HG02610 (cell line): ENCODE results near the gene RETREG2.

Experiments
- ATAC-seq: cut with Tn5 transposase; IDR thresholded peaks from one replicate; pipeline ENCODE4 v1.9.1; 2021; ENCODE audit warnings: mild to moderate bottlenecking, moderate library complexity; ENCODE audit not compliant: unreplicated experiment

The RETREG2 gene

DNA sequence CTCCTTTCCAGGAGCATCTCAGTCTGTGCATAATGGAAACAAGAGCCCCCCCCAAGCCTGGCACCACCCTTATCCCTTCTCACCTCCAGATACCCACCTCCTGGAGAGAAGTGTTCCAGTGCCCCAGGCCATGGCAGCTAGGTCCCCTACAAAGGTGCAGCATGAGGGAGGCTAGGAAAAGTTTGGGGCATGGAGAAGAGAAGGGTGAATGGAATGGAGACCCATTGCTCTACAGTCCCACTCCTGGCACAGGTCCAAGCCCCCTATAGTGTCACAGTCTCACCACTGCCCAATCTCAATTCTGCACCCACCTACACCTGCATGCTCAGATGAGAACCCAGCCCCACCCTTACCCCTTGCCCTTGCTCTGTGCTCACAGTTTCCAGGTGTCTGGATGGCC lies 9.1 kb upstream of the RETREG2 start:
- ATAC-seq: no peak

DNA sequence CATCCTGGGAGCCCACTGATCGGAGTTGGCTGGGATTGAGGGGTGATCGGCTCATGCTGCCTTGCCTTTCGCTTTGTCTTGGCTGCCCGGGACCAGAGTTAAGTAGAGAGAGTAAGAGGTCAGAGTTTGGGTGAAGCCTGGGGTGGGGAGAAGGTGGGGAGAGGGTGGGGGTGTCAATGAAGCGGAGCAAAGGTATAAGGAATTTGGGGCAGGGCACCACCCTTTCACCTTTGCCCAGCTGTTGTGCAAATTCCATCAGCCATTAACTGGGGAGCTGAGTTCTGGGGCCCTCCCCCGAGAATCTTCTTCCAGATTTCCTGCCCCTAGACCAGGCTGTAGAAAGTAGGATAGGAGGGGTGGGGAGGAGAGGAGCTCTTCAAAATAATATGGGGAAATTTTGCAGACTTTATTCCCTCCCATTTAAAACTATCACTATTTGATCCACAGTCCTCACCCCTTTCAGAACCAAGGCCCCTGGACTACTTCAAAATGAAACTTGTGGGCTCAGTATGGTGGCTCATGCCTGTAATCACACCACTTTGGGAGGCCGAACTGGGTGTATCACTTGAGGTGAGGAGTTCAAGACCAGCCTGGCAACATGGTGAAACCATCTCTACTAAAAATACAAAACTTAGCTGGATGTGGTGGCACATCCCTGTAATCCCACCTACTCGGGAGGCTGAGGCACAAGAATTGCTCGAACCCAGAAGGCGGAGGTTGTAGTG lies 8.0 kb upstream of the RETREG2 start, which contains the start of gene SLC23A3:
TSS of gene SLC23A3 (minus strand) at position 100 of the 725 bp plus-strand sequence. CDS start at position 55, 45 bp downstream.
- ATAC-seq: no peak

DNA sequence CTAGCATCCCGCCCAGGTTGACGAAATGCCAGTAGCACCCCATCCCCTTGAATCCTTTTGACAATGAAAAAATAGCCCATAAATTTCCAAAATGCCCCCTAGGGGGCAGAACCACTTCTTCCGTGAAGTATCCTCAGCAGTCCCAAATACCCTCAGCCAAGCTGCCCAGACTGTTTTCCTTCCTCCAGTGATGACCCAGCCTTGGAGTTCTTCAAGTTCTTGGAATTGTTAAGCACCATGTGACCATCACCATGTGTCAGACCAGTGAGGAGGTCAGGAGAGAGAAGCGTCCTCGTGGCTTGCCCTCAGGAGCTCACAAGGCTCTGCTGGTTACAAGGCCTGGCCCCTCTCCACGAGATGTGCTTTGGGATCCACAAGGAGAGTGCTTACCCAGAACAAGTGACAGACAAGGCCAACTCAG lies 6.8 kb upstream of the RETREG2 start:
- ATAC-seq: no peak

DNA sequence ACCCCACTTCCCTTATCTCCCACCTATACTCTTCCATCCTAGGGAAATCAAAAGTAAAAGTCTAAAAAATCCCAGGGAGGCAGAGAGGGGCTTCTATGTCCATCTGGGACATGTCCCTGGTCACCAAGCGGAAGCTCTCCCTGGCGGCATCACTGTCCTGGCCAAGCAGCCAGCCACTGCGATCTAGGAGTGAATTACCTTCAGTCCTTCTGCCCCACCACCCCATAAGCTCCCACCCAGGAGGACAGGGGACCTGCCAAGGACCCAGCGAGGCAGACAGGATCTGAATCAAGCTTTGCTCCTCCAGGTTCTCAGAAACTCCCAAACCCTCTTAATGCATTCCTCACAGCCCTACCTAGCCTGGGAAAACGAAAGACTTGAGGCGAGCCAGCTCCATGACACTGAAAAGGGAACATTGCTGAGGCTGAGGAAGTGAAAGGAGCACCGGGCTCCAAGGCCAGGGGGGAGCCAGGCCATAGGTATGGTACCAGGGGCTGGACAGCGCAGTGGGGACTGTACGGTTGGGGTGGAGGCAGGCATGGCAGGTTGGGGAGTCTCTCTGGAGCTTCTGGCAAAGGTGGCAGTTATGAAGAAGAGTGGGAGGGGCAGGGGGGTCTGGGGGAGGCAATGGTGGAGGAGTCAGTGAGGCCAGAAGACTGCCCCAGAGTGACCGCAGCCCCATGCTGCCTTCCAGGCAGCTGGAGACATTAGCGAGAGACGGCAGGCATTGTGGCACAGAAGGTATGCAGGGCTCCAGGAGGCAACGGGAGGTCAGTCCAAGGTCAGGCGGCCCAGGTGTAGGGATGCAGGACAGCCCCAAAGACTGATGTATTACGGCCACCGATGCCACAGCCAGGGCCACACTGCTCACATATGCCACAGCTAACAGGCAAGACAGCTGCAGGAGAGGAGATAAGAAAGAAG lies 5.6 kb upstream of the RETREG2 start:
- no peak for ATAC-seq

DNA sequence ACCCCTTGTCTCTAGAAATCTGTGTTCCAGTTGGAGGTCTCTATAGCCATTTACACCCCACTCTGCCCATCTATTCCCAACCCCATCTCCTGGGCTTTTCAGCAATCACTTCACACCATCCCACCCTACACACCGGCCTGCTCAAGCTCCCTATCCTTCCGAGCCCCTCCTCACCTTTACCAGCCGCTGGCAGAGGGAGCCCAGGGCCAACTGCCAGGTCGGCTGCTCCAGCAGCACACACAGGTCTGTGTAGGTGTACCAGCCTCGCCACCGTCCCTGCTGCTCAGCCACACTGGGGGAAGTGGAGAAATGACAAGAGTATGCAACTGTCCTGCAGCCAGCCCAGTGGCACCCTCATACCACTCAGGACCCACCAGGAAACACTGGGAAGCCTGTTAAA lies 4.9 kb upstream of the RETREG2 start:
- ATAC-seq: no peak

DNA sequence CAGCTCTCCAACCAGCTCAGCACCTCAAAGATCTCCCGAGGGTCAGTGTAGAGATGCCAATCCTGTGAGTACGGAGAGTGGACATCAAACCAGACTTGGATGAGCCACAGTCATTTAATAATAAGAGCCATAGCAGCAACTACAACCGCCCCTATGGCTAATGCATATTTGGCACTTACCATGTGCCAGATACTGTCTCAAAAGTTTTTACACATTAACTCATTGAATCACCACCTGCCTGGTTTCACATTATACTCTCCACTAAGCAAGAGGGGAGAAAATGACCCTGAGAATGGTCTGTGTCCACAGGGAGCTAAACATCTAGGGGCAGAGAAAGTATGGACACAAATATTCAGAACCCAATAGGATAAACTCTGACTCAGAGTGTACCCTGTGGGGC lies 3.9 kb upstream of the RETREG2 start:
- ATAC-seq: no peak

DNA sequence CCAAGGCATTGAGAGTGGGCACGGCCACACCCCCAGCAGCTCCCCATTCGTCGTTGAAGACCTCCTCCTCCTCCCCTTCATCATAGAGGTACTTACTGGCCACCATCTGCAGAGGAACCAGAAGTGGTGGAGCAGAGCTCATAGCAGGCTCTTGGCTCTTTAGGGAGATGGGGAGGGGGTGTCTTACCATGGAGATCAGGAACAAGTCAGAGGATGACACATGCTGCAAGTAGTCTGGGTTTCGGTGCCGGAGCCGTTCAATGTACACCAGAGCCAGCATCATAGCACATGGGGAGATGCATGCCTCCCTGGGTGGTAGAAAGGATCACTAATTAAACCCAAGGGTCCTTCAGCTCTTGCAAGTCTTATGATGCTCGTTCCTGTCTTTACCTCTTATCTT lies 3.3 kb upstream of the RETREG2 start:
- ATAC-seq: no peak

DNA sequence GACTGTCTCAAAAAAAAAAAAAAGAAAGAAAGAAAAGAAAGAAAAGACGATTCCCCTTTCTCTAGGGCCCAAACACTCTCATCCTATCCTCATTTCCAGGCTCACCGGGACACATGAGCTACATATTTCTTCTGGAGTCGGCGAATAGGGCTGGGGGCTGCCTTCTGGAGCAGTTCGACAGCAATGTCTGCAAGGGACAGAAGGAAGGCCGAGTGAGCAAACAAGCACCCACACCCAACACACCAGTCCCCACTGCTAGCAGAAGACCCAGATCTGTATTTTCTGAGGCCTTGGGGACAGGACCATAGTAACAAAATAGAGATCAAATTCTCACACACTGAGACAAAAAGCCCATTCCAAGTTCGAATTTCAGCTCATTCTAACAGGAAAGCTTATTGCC lies 2.6 kb upstream of the RETREG2 start:
- ATAC-seq: no peak

DNA sequence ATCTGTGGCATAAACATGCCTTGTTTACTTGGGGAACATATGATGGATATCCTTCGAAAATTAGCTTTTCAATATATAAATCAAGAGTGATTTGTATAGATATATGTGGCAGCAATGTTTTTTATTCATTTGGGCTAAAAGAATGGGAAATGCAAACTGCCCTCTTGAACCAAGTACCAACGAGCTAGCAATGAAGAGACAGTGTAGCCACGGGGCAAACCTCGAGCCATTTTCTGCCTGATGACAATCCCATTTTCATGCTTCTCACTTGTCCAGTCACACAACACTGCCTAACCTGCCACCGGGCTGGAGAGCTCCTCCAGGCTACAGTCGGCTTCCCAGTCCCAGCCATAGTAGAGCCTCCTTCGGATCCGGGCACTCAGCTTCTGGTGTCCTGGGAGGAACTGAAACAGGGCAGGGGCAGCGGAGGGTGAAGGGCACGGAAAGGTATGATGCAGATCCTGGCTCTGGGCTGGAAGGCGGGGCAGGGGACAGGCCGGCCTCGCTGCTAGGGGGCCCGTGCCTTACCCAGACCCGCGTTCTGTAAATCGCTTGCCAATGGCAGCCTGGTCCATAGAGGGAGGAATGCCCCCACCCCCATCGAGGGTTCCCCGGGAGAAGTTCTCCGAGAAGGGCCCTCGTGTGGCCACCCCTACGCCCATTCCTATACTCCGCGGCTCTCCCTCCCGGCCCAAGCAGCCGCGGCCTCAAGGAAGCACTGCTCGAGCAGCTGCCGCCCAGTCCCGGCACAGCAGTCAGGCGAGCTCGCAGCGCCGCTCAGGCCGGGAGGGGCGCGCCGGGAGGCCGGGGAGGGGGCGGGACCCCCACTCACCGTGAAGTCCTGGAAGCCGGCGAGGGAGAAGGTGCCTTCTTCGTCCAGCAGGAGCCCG lies 1.9 kb upstream of the RETREG2 start:
- peak; percentile 28 for ATAC-seq

DNA sequence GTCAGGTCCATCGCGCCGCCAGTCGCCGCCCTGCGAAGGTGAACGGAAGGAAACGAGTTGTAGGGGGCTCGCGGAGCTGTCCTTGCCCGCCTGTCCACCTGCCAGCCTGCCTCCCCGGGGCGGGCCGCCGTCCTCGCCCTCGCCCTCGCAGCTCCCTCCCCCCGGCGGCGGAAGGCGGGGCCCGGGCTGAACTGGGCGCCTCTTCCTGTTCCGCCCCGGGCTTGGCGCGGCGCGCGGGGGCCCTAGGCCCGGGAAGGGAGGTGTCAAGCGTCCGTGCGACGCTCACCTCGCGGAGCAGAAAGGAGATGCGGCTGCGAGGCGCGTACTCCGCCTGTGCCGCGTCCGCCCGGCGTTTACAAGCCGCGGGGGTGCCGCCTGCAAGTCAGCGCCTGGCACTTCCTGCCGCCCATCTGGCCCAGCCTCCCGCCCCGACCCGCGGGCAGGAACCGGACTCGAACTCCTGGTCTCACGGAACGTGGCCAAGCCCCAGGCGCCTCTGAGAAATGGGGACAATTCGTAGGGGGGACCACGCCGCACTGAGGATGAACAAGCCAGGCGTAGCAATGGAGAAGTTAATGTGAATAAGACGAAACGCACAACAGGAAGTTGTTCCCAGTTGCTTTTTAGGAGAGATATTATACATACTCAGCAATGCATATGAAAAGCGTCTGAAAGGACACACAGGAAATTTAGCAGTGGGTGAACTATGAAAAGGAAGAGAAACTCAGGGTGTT lies 1.1 kb upstream of the RETREG2 start, which contains the start of gene CNPPD1:
TSS of gene CNPPD1 (minus strand) at position 108 of the 734 bp plus-strand sequence. CDS start at position 11, 97 bp downstream.
- ATAC-seq: peak; percentile 69

DNA sequence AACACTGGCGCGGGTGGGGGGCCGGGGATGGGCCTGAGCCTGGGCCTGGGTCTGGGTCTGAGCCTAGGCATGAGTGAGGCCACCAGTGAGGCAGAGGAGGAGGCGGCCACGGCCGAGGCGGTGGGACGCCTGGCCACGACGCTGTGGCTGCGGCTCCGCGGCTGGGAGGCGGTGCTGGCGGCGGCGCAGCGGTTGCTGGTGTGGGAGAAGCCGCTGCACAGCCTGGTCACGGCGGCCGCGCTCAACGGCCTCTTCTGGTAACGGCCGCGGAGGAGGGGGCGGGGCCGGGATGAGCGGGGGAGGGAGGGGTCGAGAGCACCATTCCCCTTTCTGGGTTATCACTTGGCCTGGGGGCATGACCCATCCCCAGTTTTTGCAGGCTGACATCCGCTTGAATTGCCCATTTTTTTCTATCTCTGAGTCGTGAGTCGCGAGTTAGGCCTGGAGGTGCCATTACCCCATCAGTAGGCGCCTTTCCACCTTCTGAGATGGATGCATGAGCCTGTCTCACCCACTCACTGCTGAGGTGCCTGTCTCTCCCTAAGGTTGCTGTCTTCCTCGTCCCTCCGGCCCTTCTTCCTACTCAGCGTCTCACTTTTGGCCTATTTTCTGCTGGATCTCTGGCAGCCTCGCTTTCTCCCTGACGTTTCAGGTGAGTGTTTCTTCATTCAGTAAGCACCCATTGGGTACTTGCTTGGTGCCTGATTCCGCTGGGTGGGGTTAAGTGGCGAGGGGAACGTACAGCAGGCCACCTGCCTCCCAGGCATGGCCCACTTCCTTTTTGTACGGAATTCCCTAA lies 501 bp downstream of the RETREG2 start:
- peak; percentile 17 for ATAC-seq

DNA sequence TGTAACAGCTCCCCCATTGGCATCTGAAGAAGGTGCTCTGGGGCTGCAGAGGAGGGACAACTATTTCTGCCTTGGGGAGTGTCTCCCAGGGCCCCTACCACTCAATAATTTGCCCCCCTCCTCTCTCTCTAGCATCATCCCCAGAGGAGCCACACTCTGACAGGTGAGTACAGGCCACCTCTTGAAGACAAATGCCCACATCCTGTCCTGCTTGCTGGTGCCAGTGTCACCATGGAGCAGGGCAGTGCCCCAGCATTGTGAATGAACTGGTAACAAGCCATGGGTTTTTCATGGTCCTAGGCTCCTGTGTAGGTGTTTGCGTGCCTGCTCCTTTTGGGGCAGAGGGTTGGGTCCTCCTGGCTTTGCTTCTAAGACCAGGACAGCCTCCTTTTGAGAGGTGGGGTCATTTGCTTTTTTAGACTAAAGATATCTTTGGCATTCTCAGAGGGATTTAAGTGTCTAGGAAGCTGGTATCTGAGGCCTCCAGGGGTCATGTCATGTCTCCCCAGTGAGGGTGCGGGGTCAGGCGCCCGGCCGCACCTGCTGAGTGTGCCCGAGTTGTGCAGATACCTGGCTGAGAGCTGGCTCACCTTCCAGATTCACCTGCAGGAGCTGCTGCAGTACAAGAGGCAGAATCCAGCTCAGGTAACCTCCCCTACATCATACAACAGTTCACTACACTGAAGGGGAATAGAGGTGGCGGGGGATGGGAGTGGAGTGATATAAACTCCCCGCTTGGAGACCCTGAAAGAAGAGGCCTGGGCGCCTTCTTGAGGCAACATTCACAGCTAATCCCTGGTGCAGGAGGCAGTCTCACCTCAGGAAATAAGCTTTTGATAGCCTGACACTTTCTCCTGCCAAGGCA lies 1.8 kb downstream of the RETREG2 start:
- ATAC-seq: no peak

DNA sequence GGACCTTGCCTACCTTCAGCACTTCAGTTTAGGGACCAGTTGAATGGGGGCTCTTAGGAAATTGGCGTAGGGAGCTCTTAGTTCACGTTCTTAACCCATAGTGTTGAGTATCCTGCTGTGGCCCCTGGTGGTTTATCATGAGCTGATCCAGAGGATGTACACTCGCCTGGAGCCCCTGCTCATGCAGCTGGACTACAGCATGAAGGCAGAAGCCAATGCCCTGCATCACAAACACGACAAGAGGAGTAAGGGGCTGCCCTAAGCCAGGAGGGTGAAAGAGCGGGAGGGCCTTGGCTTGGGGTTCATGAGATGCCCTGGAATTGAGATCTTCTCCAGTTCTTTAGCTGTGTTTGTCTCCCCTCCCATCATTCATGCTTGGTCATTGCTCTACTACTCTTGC lies 2.9 kb downstream of the RETREG2 start:
- ATAC-seq: no peak

DNA sequence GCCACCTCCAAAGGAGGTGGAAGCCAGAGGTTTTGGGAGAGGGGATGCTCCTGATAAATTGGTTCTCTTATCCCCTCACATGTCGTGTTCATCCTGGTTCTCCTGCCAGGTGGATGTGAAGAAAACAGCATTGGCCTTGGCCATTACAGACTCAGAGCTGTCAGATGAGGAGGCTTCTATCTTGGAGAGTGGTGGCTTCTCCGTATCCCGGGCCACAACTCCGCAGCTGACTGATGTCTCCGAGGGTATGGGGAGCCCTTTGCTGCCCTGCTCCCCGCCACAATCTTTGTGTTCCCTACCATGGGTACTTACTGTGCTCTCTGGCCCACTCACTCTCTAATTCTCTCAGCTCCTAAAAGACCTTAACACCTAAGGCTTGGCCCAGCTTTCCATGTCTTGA lies 3.5 kb downstream of the RETREG2 start:
- no peak for ATAC-seq

DNA sequence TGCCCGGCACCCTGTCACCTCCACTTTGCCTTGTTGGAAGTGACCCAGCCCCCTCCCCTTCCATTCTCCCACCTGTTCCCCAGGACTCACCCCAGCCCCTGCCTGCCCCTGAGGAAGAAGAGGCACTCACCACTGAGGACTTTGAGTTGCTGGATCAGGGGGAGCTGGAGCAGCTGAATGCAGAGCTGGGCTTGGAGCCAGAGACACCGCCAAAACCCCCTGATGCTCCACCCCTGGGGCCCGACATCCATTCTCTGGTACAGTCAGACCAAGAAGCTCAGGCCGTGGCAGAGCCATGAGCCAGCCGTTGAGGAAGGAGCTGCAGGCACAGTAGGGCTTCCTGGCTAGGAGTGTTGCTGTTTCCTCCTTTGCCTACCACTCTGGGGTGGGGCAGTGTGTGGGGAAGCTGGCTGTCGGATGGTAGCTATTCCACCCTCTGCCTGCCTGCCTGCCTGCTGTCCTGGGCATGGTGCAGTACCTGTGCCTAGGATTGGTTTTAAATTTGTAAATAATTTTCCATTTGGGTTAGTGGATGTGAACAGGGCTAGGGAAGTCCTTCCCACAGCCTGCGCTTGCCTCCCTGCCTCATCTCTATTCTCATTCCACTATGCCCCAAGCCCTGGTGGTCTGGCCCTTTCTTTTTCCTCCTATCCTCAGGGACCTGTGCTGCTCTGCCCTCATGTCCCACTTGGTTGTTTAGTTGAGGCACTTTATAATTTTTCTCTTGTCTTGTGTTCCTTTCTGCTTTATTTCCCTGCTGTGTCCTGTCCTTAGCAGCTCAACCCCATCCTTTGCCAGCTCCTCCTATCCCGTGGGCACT lies 4.5 kb downstream of the RETREG2 start:
- no peak for ATAC-seq

DNA sequence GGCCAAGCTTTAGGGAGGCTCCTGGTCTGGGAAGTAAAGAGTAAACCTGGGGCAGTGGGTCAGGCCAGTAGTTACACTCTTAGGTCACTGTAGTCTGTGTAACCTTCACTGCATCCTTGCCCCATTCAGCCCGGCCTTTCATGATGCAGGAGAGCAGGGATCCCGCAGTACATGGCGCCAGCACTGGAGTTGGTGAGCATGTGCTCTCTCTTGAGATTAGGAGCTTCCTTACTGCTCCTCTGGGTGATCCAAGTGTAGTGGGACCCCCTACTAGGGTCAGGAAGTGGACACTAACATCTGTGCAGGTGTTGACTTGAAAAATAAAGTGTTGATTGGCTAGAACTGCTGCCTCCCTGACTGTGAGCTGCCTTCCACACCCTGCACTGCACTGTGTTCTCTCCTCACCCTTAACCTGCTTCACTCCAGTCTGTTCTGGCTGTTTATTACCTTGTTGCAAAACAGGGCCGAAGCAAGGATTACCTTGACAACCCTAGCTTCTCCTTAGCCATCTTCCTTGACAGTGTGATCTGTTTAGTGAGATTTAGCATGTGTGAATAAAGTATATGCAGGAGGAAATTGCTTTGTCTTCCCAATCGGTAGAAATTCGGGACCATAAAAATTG lies 5.2 kb downstream of the RETREG2 start:
- no peak for ATAC-seq

DNA sequence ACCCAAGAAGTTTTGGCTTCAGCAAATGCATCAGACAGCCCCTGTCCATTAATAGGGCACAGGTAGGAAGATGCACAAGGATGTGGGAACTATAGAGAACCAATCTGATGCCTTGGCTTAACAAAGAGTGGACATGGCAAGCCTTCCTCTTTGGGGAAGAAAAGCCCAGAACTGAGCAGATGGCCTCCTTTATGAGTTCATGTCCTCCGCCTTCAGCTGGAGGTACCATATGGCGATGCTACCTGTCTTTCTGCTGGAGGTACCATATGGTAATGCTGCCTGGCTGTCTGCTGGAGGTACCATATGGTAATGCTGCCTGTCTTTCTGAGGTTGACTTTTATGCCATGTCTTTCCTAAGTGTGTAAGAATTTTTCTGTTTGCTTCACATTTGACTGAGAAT lies 6.0 kb downstream of the RETREG2 start:
- ATAC-seq: no peak
